ENCODE measurements around the gene PATL1.

- TF ChIP-seq CTCF (IDR thresholded peaks at IDR 0.05 in 4 of 5, conservative IDR thresholded peaks at IDR 0.05 in 1 of 5) (no peak), POLR2A (IDR thresholded peaks at IDR 0.05) (no peak)
These were observed 25.4 kb downstream of the PATL1 start for GRCh38 chr11:59643390-59643789.
